H1 (cell line): ENCODE measurements around the gene ASCC3. TPM values are rescaled to one million over a fixed set of nuclear protein-coding genes. Genes with fewer than 3 reads are reported as not detected.

Source experiments
- CTCF ChIA-PET: fragments of 300-600 bp; sonication (Branson Sonifier 250); formaldehyde crosslinking; loops from one replicate; lab custom pipeline; 2021; ENCODE audit not compliant: partially characterized antibody; lab: Charles Lee
- POLR2A ChIA-PET: fragments of 300-600 bp; sonication (Branson Sonifier 250); formaldehyde crosslinking; loops from one replicate; lab custom pipeline; 2021; ENCODE audit warnings: inconsistent platforms; ENCODE audit not compliant: partially characterized antibody; lab: Charles Lee
- DNase-seq, 2 experiments: peaks; one replicate each; pipeline versions ENCODE4 v3.0.0 to v3.0.0-alpha.2; 2010 to 2022; ENCODE audit warnings: low spot score in 2 of 2, low read depth in 1 of 2, mixed read lengths in 1 of 2
- FAIRE-seq: peaks from 2 replicates; lab custom pipeline; 2011; peaks lifted over from hg19 to GRCh38; lab: Jason Lieb, UNC
- H2AFZ ChIP-seq: 2 replicates; pipeline ENCODE4 v1.8.1; 2012; ENCODE audit warnings: low read length, inconsistent platforms
- H2AK5ac ChIP-seq: 2 replicates; pipeline ENCODE4 v1.6.1; 2013; ENCODE audit warnings: low read depth, low read length
- H2BK120ac ChIP-seq: replicated peaks from 2 replicates; pipeline ENCODE3; 2013; ENCODE audit warnings: low read depth, low read length, inconsistent platforms
- H2BK12ac ChIP-seq: 2 replicates; pipeline ENCODE4 v1.6.1; 2013; ENCODE audit warnings: low read depth, low read length
- H2BK15ac ChIP-seq: 2 replicates; pipeline ENCODE4 v1.6.1; 2013; ENCODE audit warnings: low read length
- H2BK20ac ChIP-seq: 2 replicates; pipeline ENCODE4 v1.6.1; 2013; ENCODE audit warnings: low read length
- H2BK5ac ChIP-seq: 2 replicates; pipeline ENCODE4 v1.6.1; 2013; ENCODE audit warnings: low read depth, low read length
- H3K14ac ChIP-seq: 2 replicates; pipeline ENCODE4 v1.6.1; 2013; ENCODE audit warnings: inconsistent platforms; ENCODE audit not compliant: insufficient read length
- H3K18ac ChIP-seq: 2 replicates; pipeline ENCODE4 v1.6.1; 2013; ENCODE audit warnings: low read length; ENCODE audit errors: extremely low read depth
- H3K23ac ChIP-seq: 2 replicates; pipeline ENCODE4 v1.6.1; 2013; ENCODE audit warnings: inconsistent platforms; ENCODE audit not compliant: insufficient read length
- H3K23me2 ChIP-seq: 2 replicates; pipeline ENCODE4 v1.6.1; 2013; ENCODE audit warnings: low read depth, low read length
- H3K27ac ChIP-seq: 2 replicates; pipeline ENCODE4 v1.6.1; 2011; ENCODE audit warnings: low read depth, low read length, inconsistent platforms
- H3K27me3 ChIP-seq, 4 experiments: replicated peaks in 1 of 4; 1 replicate in 1 of 4; 2 replicates in 3 of 4; pipeline versions ENCODE4 v1.6.1 to v1.8.1; 2011 to 2013; ENCODE audit warnings: low read length in 3 of 4, mild to moderate bottlenecking in 3 of 4, inconsistent platforms in 2 of 4, mixed read lengths in 2 of 4, moderate library complexity in 1 of 4; ENCODE audit not compliant: control insufficient read depth in 3 of 4, insufficient read depth in 3 of 4; ENCODE audit errors: extremely low read depth in 1 of 4
- H3K36me3 ChIP-seq, 4 experiments: 2 replicates each; pipeline versions ENCODE4 v1.6.1 to v1.8.1; 2011 to 2013; ENCODE audit warnings: mild to moderate bottlenecking in 4 of 4, low read length in 3 of 4, moderate library complexity in 2 of 4, control low read depth in 1 of 4, inconsistent platforms in 1 of 4; ENCODE audit not compliant: insufficient read depth in 4 of 4, control insufficient read depth in 2 of 4
- H3K4ac ChIP-seq: replicated peaks from 2 replicates; pipeline ENCODE3; 2013; ENCODE audit warnings: low read length, low read depth, mixed read lengths, inconsistent platforms; ENCODE audit not compliant: insufficient read length
- H3K4me1 ChIP-seq, 4 experiments: replicated peaks in 1 of 4; 1 replicate in 1 of 4; 2 replicates in 3 of 4; pipeline versions ENCODE4 v1.6.1 to v1.8.1; 2011 to 2013; ENCODE audit warnings: low read length in 3 of 4, inconsistent platforms in 2 of 4, mixed read lengths in 1 of 4; ENCODE audit not compliant: insufficient read depth in 4 of 4, control insufficient read depth in 3 of 4
- H3K4me2 ChIP-seq, 2 experiments: 2 replicates each; pipeline versions ENCODE4 v1.6.1 to v1.8.1; 2011 to 2013; ENCODE audit warnings: low read depth in 2 of 2, low read length in 2 of 2, control low read depth in 1 of 2, inconsistent platforms in 1 of 2, mild to moderate bottlenecking in 1 of 2; ENCODE audit not compliant: insufficient read depth in 1 of 2
- H3K4me3 ChIP-seq, 4 experiments: fragments of 200-600, 300-600 bp in 1 of 4; sonication (generic), shearing (Covaris generic), sonication (Bioruptor Twin) in 1 of 4; 2 replicates each; pipeline versions ENCODE4 v1.5.1 to v1.8.1; 2011 to 2016; ENCODE audit warnings: low read length in 4 of 4, low read depth in 3 of 4, control low read depth in 2 of 4, inconsistent platforms in 2 of 4, mild to moderate bottlenecking in 2 of 4, mixed read lengths in 1 of 4, moderate library complexity in 1 of 4; ENCODE audit not compliant: insufficient read depth in 2 of 4; ENCODE audit errors: extremely low read depth in 1 of 4
- H3K56ac ChIP-seq: replicated peaks from 2 replicates; pipeline ENCODE3; 2013; ENCODE audit warnings: low read depth, mild to moderate bottlenecking, mixed read lengths, low read length, inconsistent platforms; ENCODE audit not compliant: insufficient read length
- H3K79me1 ChIP-seq: 2 replicates; pipeline ENCODE4 v1.6.1; 2013; ENCODE audit warnings: low read depth, low read length, control low read depth
- H3K79me2 ChIP-seq, 2 experiments: 2 replicates each; pipeline versions ENCODE4 v1.6.1 to v1.8.1; 2012 to 2013; ENCODE audit warnings: low read length in 2 of 2, mild to moderate bottlenecking in 2 of 2, inconsistent platforms in 1 of 2; ENCODE audit not compliant: insufficient read depth in 2 of 2, control insufficient read depth in 1 of 2
- H3K9ac ChIP-seq, 4 experiments: replicated peaks in 1 of 4; 1 replicate in 1 of 4; 2 replicates in 3 of 4; pipeline versions ENCODE4 v1.6.1 to v1.8.1; 2011 to 2013; ENCODE audit warnings: low read depth in 3 of 4, low read length in 3 of 4, control low read depth in 2 of 4, mild to moderate bottlenecking in 2 of 4, moderate library complexity in 2 of 4, inconsistent platforms in 1 of 4; ENCODE audit errors: extremely low read depth in 1 of 4
- H3K9me3 ChIP-seq, 2 experiments: 2 replicates each; pipeline versions ENCODE4 v1.6.1 to v1.8.1; 2012 to 2013; ENCODE audit warnings: mild to moderate bottlenecking in 2 of 2, moderate library complexity in 2 of 2, control low read depth in 1 of 2, inconsistent platforms in 1 of 2, low read depth in 1 of 2, low read length in 1 of 2, mixed read lengths in 1 of 2; ENCODE audit not compliant: insufficient read depth in 2 of 2
- H4K20me1 ChIP-seq, 2 experiments: replicated peaks in 1 of 2; 2 replicates each; pipeline versions ENCODE3 to v1.8.1; 2011 to 2013; ENCODE audit warnings: inconsistent platforms in 2 of 2, low read length in 2 of 2, mild to moderate bottlenecking in 1 of 2; ENCODE audit not compliant: insufficient read depth in 2 of 2, control insufficient read depth in 1 of 2
- H4K5ac ChIP-seq: 2 replicates; pipeline ENCODE4 v1.6.1; 2013; ENCODE audit warnings: low read length, low read depth, mixed read lengths, inconsistent platforms; ENCODE audit not compliant: insufficient read length
- H4K8ac ChIP-seq: 2 replicates; pipeline ENCODE4 v1.8.0; 2013; ENCODE audit warnings: mild to moderate bottlenecking, moderate library complexity, low read length, inconsistent platforms; ENCODE audit not compliant: insufficient read depth; ENCODE audit errors: extremely low read depth
- H4K91ac ChIP-seq: replicated peaks from 2 replicates; pipeline ENCODE3; 2013; ENCODE audit warnings: low read length, mixed read lengths, inconsistent platforms; ENCODE audit not compliant: insufficient read length
- ATF2 ChIP-seq: IDR thresholded peaks from 2 replicates; pipeline ENCODE4 v1.6.1; 2012; ENCODE audit warnings: low read length, inconsistent platforms
- BRCA1 ChIP-seq: IDR thresholded peaks from 2 replicates; pipeline ENCODE4 v1.6.1; 2012; ENCODE audit warnings: low read depth, low read length, improper control_type of control experiment
- CEBPB ChIP-seq: IDR thresholded peaks from 2 replicates; pipeline ENCODE4 v1.6.1; 2012; ENCODE audit warnings: low read depth, low read length
- CHD1 ChIP-seq: IDR thresholded peaks from 2 replicates; pipeline ENCODE4 v1.6.1; 2012; ENCODE audit warnings: low read depth, low read length, improper control_type of control experiment
- E2F6 ChIP-seq: IDR thresholded peaks from 2 replicates; pipeline ENCODE4 v1.6.1; 2012; ENCODE audit warnings: inconsistent platforms
- JUN ChIP-seq: IDR thresholded peaks from 2 replicates; pipeline ENCODE4 v1.6.1; 2011; ENCODE audit warnings: low read depth, mild to moderate bottlenecking, improper control_type of control experiment, low read length
- KDM4A ChIP-seq: IDR thresholded peaks from one replicate; pipeline ENCODE4 v1.7.1; 2012; ENCODE audit warnings: low read depth, mild to moderate bottlenecking, moderate library complexity, low read length, inconsistent platforms; ENCODE audit not compliant: severe bottlenecking
- KDM5A ChIP-seq: fragments of 200-600 bp; IDR thresholded peaks from 2 replicates; pipeline ENCODE4 v1.7.1; 2012; ENCODE audit warnings: mild to moderate bottlenecking, low read length, inconsistent platforms, mixed read lengths
- POLR2A ChIP-seq, 2 experiments: IDR thresholded peaks; 1 replicate in 1 of 2; 2 replicates in 1 of 2; pipeline ENCODE4 v1.6.1; 2011; ENCODE audit warnings: low read depth in 2 of 2, low read length in 2 of 2, mild to moderate bottlenecking in 2 of 2; ENCODE audit errors: control extremely low read depth in 1 of 2
- POU5F1 ChIP-seq: IDR thresholded peaks from 2 replicates; pipeline ENCODE4 v1.6.1; 2011; ENCODE audit warnings: low read depth, mild to moderate bottlenecking, low read length, moderate library complexity
- RFX5 ChIP-seq: IDR thresholded peaks from 2 replicates; pipeline ENCODE4 v1.6.1; 2011; ENCODE audit warnings: low read depth, low read length, improper control_type of control experiment, borderline replicate concordance
- TAF1 ChIP-seq: IDR thresholded peaks from 2 replicates; pipeline ENCODE4 v1.6.1; 2011; ENCODE audit warnings: mild to moderate bottlenecking, low read depth, low read length
- WGBS, 2 experiments: shearing (Covaris generic) in 1 of 2; methylation state at CpG; one replicate each; pipeline versions ENCODE4 v1.1.6 to v1.1.7; 2013 to 2015; ENCODE audit warnings: low lambda C conversion rate in 2 of 2, mixed read lengths in 2 of 2, inconsistent platforms in 1 of 2, low coverage in 1 of 2, missing lambda C conversion rate in 1 of 2; ENCODE audit not compliant: insufficient replicate concordance in 2 of 2, insufficient coverage in 1 of 2, insufficient read length in 1 of 2; ENCODE audit errors: extremely low coverage in 1 of 2, missing lambda C conversion rate in 1 of 2; 5-methylcytosine and 5-hydroxymethylcytosine counted together
- polyA plus RNA-seq, 7 experiments: library from polyadenylated mRNA; depleted of rRNA in 3 of 7; stranded (reverse) in 5 of 7; unstranded in 2 of 7; fragments of >200 nt in 5 of 7; fragments of 200-250 nt in 2 of 7; gene quantifications; 1 replicate in 5 of 7; 2 replicates in 1 of 7; 4 replicates in 1 of 7; pipeline versions ENCODE4 v1.2.1 to v1.2.3, GENCODE V29; 2011 to 2013; ENCODE audit warnings: missing spikeins in 2 of 7, mixed read lengths in 2 of 7
- total RNA-seq: library from RNA; stranded (reverse); fragmentation: NEBNext Ultra II Directional; extraction: Animal tissue kit (Norgen Biotek cat#: 25700); gene quantifications from 2 replicates; pipeline ENCODE4 v1.2.1, GENCODE V29; 2021

ASCC3 gene
- total and polyA plus RNA-seq, 2 of the 8 experiments (the other 6 are each of a cell fraction or from before 2014, with no cell fraction given): 37.5 to 77.8 TPM

- Histone ChIP-seq H3K23me2 (no peaks in the 10 kb centered on the region; the same call in 1 of the 2 replicates), H3K9me3 (no peaks in the 10 kb centered on the region), H2BK12ac (no peak overlapping the region), H3K56ac (no peak overlapping the region), H4K91ac (no peak overlapping the region), H3K79me1 (no peaks in the 10 kb centered on the region), H3K4me3 (no peak overlapping the region), H2BK120ac (no peak overlapping the region), H4K5ac (no peak overlapping the region), H3K18ac (no peak overlapping the region), H2BK5ac (no peak overlapping the region), H3K27ac (no peak overlapping the region), H3K14ac (no peak overlapping the region), H3K23ac (no peak overlapping the region), H4K8ac (no peak overlapping the region), H3K4ac (no peak overlapping the region), H3K27me3 (no peaks in the 10 kb centered on the region), H3K4me1 (no peaks in the 10 kb centered on the region), H2AK5ac (no peak overlapping the region), H2AFZ (no peak overlapping the region), H3K9ac (no peak overlapping the region), H2BK20ac (no peak overlapping the region), H3K4me2 (no peak overlapping the region), H4K20me1 (no peaks in the 10 kb centered on the region), H3K79me2 (no peaks in the 10 kb centered on the region), H3K36me3 (peaks cover 0 to 3% (median 0%) of the 10 kb centered on the region in 4 experiments; a peak in 2 of 8 replicates), H2BK15ac (no peak overlapping the region)
- FAIRE-seq: no peak
- POLR2A ChIA-PET: interaction anchor here (0.6 kb wide), 1 partner anchor 96 kb away, joined by 4 read pairs; no protein-coding TSS in a partner anchor
- 83% methylated on average over 1 of the region's 1 CpG; no CpG with 5 or more reads in 1 of the 2 experiments for WGBS, 2 experiments
- CTCF ChIA-PET: interaction anchor here (1.8 kb wide), 1 partner anchor 65 kb away, joined by 4 read pairs; no protein-coding TSS in a partner anchor
- TF ChIP-seq POU5F1: no peak
- TF ChIP-seq POLR2A (IDR thresholded peaks at IDR 0.05; ENCODE audit: control extremely low read depth in 1 of 2, low read depth in 2 of 2, low read length in 2 of 2): no peak
- no peak for TF ChIP-seq CHD1
- no peak for TF ChIP-seq KDM5A
- no peak for TF ChIP-seq CEBPB
- TF ChIP-seq ATF2: no peak
- no peak for TF ChIP-seq BRCA1
- no peak for TF ChIP-seq RFX5
- TF ChIP-seq JUN: no peak
- no peak for TF ChIP-seq E2F6
- TF ChIP-seq TAF1: no peak
- no peak for TF ChIP-seq KDM4A
- DNase-seq: no peak
Observed at GRCh38 chr6:100599088-100599770, 281.9 kb downstream of the ASCC3 start.
